ENCODE data around the gene RASA3.

DNA sequence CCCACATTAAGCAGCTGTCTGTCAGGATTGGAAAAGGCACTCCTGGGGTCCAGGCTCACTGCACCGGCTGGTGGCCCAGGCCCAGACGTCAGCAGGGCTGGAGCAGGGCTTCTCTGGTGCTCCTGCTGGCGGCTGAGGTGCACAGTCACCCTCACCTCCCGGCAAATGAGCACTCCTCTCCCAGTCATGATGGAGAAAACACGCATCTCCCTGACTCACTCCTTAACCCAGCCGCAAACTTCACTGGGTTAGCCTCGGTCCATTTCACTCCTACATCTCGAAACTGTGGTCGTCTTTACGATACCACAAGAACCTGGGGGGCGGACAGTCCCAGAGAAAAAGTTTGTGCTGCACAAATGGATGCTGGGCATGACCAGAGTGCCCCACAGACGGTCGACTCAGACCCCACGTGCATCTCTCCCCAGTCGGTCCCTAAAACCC is 3.3 kb upstream of the RASA3 start:
- TF ChIP-seq CTCF (IDR thresholded peaks at IDR 0.05) (no peak), EZH2 (IDR thresholded peaks at IDR 0.05) (no peak)

All from neural progenitor cell (in vitro differentiated cells).